GM12892 (cell line): ENCODE measurements around the gene ANKRD63.

Experiments used
- DNase-seq: peaks from one replicate; pipeline ENCODE4 v3.0.0; 2011; ENCODE audit not compliant: insufficient read length
- FAIRE-seq: peaks from 2 replicates; lab custom pipeline; 2011; peaks lifted over from hg19 to GRCh38; lab: Jason Lieb, UNC
- POLR2A ChIP-seq: IDR thresholded peaks from 2 replicates; pipeline ENCODE4 v1.6.1; 2011; ENCODE audit warnings: low read depth, low read length, control low read depth
- POLR2AphosphoS5 ChIP-seq: IDR thresholded peaks from 2 replicates; pipeline ENCODE4 v1.6.1; 2011; ENCODE audit warnings: low read depth, low read length, control low read depth
- TAF1 ChIP-seq: IDR thresholded peaks from 2 replicates; pipeline ENCODE4 v1.6.1; 2011; ENCODE audit warnings: low read depth, mild to moderate bottlenecking, control low read depth, low read length, borderline replicate concordance

ANKRD63 gene

DNA sequence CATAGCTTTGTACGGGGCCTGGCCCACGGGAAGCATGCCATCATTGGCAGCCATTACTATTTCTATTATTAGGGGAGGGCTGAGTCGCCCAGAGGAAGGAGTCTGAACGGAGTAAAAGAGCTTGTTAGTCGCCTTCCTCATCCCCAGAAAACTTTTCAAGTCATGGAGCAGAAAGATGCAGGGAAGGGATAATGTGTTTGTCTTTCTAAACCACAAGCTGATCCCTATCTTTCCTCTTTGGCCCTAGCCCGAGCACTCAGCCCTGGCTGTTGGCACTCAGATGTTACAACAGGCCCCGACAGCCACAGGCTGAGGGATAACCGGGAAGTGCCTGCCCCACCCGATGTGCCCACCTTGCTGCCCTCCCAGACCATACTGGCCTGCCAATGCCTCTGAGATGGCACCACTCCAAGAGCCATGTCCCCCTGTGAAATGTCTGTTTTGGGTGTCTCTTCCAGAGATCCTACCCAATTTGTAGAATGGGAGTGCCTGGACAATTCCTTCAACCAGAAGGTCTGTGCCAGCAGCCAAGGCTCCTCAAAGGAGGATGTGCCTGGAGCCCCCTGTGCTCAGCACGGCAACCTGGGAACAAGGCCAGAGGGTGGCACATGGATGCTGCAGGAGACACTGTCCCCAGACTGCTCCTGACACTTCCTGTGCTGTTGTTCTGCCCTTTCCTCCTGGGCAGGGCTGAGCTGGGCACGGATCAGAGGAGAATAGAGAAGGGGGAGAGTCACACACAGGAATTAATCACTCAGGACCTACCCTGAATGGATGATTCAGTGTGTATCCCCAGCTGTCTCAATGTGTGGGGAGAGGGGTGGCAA, 33.2 kb downstream of the ANKRD63 start:
- FAIRE-seq (no peak), DNase-seq (no peak)
- TF ChIP-seq POLR2A (no peak), POLR2AphosphoS5 (no peak), TAF1 (no peak)

DNA sequence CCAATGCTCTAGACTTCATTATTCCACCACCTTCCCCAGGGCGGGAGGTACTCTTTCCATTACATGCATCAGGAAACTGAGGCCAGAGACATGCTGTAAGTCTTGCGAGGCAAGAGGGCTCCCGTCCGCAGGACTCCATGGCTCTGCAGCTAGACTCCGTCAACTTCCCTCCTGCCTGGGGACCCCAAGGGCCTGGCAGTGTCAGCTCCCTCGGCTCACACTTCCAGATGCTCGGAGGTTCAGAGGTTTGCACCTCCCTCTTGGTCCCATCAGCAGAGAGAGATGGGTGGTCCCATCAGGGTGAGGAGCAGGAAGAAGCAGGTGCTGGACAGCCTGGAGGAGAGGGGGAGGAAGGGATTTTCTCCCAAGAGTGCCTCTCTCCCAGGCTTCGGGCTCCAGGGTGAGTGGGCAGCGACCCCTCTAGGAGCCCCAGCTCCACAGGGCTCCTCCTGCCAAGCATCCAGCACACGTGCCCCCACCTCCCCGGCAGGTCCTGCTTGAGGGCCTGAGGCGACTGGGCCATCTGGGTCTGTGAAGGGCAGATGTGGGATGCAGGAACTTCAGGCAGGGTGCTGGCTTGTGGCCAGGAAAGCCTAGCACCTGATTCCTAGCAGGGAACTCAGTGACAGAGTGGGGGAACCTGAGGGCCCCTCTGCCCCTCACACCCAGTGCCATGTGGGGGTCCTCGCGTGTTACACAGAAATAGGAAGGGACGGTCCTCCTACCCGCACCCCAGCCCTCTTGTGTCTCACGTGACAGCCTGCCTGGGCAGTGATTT, 34.7 kb downstream of the ANKRD63 start:
- no peak for FAIRE-seq
- TF ChIP-seq POLR2AphosphoS5 (no peak), TAF1 (no peak), POLR2A (no peak)
- no peak for DNase-seq

DNA sequence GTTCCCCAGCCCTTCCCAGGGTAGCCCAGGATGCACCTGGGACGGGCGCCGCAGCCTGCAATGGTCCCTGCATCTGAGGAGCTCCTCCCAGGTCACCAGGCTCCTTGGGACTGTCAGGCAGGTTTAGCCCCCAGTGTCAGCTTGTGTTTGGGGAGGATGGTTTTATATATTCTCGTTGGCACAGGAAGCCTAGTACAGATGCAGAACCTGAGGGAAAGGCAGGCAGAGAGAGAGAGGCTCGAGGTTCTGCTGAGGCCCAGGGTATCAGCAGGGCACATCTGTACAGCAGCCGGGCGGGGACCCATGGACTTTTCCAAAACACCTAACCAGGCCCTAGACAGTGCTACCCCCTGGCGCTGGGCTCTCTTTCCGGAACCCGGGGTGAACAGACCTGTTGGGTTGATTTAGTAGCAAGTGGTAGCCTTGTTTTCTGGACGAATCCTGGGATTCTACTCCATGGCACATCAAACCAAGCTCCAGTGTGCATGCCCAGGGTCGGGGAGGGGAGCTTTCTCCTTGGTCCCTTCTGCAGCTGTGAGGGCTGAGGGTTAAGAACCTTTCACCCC, 35.4 kb downstream of the ANKRD63 start:
- no peak for FAIRE-seq
- no peak for DNase-seq
- TF ChIP-seq TAF1 (no peak), POLR2A (no peak), POLR2AphosphoS5 (no peak)

DNA sequence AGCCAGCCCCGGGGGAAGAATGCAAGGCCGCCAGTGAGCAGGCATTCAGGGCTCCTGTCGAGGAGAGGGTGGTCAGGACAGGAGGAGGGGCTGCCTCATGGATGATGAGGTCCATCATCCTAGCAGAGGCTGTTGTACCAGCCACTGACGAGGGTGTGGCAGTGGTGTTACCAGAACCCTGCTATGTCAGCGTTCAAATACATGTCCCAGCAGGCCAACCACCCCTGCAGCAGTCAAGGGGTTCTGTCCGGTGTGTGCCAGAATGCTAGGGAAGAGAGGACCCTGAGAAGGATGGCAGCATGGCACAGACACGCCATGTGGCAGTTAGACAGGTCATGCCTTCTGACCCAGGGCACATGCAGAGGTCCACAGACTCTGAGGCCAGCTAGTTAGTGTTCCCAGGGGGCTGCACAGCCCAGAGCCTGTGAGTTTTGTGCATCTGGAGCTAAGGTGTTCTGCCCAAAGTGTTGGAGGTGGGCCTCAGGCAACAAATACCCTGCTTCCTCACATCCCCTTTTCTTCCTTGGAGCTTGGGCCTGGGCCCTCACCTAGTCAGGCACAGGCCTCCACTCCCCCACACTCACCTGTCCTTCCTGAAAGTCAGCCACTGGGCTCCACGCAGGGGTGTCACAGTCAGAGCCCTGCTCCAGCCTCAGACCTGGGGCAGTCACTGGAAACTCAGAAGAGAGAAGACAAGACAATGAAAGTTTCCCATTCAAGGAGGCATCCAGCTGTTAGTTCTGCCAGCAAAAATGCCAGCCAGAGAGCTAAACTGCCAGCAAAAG, 36.2 kb downstream of the ANKRD63 start:
- no peak for TF ChIP-seq TAF1
- no peak for TF ChIP-seq POLR2A
- TF ChIP-seq POLR2AphosphoS5, result no peak
- FAIRE-seq (no peak), DNase-seq (no peak)

DNA sequence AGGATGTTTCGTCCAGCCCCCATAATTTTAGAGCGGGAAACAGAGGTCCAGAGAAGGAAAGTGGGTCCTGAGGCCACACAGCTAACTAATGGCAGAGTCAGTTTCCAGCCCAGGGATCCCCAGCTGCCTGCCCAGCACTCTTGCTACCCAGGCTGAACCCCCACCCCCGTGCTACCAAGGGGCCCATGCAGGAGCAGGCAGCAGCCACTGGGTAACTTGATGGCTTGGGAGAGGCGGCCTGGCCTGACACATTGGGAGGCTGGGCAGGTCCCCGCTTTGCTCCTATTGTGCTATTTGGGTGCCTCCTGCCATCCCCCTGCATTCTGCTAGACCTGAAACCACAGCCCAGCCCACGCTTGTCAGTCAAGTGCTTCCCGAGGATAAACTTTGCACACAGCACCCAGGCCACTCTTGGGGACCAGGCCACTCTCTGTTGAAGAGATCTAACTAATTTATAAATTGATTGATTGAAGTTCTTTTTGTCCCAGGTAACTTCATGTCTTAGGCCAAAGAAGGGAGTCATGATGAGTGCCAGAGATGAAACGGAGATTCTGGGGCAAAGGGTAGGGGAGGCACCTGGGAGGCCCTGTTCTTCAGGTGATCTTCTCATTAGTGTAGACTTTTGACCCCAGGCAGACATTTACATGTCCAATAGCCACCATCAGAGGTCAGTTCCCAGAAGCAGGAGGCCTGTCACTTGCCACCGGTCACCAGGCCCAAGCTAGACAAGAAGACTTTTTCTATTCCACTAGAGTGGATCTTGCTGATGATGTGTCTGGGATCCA, 37.0 kb downstream of the ANKRD63 start:
- FAIRE-seq, result no peak
- DNase-seq, result no peak
- TF ChIP-seq POLR2A (no peak), POLR2AphosphoS5 (no peak), TAF1 (no peak)

DNA sequence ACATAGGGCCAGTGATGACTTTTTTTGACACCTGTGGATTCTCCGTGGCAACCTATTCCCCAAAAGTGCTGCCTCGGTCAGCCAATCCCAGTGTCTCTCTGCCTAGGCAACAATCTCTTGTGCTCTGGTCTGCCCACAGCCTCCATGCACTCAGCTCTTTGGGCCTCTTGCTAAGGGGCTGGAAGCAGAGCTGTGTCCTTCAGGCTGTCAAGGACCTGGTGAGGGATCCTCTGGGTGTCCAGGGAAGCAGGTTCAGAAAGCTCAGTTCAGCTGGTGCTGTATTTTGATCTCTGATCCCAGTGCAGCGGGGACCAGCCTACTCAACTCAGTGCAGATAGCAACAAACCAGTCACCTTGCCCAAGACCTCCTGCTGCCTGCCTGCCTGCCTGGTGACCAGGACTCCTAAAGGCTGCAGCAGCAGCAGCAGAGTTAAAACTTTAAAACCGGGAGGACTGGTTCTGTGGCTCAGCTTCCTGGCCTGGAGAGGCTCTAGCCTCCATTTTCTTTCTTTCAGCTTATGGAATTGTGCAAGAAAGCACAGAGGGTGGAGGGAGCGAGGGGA, 37.8 kb downstream of the ANKRD63 start:
- DNase-seq (no peak), FAIRE-seq (no peak)
- TF ChIP-seq POLR2A (no peak), TAF1 (no peak), POLR2AphosphoS5 (no peak)

DNA sequence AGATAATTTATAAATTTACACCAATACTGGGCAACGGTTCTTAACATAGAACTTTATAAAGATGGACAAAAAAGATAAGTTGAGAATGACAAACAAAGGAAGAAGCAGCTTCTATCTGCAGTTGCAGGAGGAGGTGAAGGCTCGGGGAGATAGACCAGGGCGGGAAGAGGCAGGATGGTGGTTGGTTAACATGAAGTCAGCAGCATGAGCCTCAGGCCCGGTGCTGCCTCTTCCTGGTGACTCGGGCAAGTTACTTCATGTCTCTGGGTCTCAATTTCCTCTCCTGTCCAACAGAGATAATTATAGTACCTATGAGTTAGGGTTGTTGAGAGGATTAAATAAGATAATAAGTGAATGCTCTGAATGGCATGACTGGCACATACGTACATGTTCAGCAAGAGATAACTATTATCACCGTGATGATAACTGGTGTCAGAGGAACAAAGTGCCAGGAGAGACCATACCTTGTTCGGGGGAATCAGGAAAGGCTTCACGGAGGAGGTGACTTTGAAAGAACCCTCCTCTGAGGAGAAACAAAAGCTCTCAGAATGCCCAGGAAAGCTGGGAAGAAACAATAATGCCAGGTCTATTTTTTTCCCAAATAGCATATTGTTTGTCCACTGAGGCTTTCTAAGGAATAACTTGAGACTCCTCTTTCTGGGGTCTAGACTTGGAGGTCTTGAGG, 39.6 kb downstream of the ANKRD63 start:
- FAIRE-seq (no peak), DNase-seq (no peak)

DNA sequence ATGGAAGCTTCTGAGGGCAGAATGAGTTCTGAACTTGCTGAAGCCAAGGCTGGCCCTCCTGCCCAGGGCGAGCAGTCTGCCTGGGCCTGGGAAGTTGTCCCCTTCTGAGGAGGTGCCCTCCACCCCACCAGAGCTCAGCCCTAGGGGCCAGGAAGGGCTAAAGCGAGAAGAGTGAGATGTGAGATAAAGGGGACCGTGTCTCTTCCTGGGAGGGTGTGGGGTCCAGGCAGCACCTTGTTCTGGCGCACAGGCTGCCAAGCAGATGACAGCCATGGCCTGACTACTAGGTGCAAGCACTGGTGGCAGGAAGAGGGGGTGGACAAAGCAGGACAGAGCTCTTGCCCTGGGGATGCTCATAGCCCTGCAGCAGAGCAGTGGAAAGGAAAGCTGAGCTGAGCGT, 40.3 kb downstream of the ANKRD63 start:
- DNase-seq (no peak), FAIRE-seq (no peak)
- TF ChIP-seq TAF1 (no peak), POLR2A (no peak), POLR2AphosphoS5 (no peak)

More for the DNA sequence above, 39.6 kb downstream of the ANKRD63 start:
- TF ChIP-seq POLR2AphosphoS5 (no peak), POLR2A (no peak), TAF1 (no peak)

DNA sequence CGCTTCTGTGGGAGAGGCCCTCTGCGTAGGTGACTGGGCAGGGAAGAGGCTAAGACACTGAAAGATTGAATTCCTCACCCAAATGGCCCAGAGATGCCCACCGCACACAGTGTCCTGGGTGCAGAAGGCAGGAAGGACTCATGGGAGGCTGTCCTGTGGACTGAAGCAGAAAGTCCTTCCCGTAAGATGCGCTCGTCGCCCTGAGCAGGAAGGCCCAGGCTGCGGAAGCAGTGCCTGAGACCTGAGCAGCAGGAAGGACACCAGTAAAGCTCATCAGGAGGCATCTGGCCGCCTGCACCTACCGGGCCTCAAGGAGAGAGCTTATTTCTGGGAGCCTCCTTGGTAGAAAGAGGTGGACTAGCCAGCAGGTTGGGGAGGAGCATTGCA, 40.7 kb downstream of the ANKRD63 start:
- TF ChIP-seq TAF1, result no peak
- no peak for TF ChIP-seq POLR2AphosphoS5
- no peak for TF ChIP-seq POLR2A
- FAIRE-seq (no peak), DNase-seq (no peak)
